Aorta (tissue), 5 donors: Measurements from ENCODE around the gene ANKRD66. TPM values are rescaled to one million over a fixed set of nuclear protein-coding genes. Genes with fewer than 3 reads are reported as not detected.

Experiments
- ATAC-seq: fragments of 200-7000 bp; cut with Tn5 transposase; one replicate; pipeline ENCODE4 v1.9.1; 2022; ENCODE audit warnings: moderate library complexity; ENCODE audit not compliant: low FRiP score
- DNase-seq, 2 donors: peaks; one replicate each; pipeline ENCODE4 v3.0.0-alpha.2; 2020
- H3K27ac ChIP-seq, 2 donors: one replicate each; pipeline ENCODE4 v1.5.1; 2013; ENCODE audit warnings: low read length in 2 of 2, mild to moderate bottlenecking in 2 of 2, moderate library complexity in 2 of 2, control low read depth in 1 of 2, inconsistent platforms in 1 of 2, low read depth in 1 of 2
- H3K27me3 ChIP-seq, 2 donors: one replicate each; pipeline ENCODE4 v1.6.1; 2013; ENCODE audit warnings: control low read depth in 1 of 2, low read length in 1 of 2, mild to moderate bottlenecking in 1 of 2, moderate library complexity in 1 of 2; ENCODE audit not compliant: insufficient read depth in 2 of 2, control insufficient read depth in 1 of 2
- H3K36me3 ChIP-seq, 2 donors: one replicate each; pipeline ENCODE4 v1.6.1; 2013; ENCODE audit warnings: control low read depth in 1 of 2, low read length in 1 of 2, mild to moderate bottlenecking in 1 of 2; ENCODE audit not compliant: insufficient read depth in 2 of 2, control insufficient read depth in 1 of 2
- H3K4me1 ChIP-seq, 2 donors: one replicate each; pipeline ENCODE4 v1.6.1; 2013; ENCODE audit warnings: low read length in 2 of 2, control low read depth in 1 of 2, mild to moderate bottlenecking in 1 of 2, moderate library complexity in 1 of 2; ENCODE audit not compliant: insufficient read depth in 2 of 2, control insufficient read depth in 1 of 2
- H3K4me3 ChIP-seq, 2 donors: one replicate each; pipeline ENCODE4 v1.5.1; 2013; ENCODE audit warnings: low read length in 2 of 2, control low read depth in 1 of 2, mild to moderate bottlenecking in 1 of 2
- H3K9me3 ChIP-seq: one replicate; pipeline ENCODE4 v1.6.1; 2013; ENCODE audit warnings: mild to moderate bottlenecking, low read length; ENCODE audit not compliant: control insufficient read depth
- WGBS, 2 donors: extraction: QIAGEN DNeasy Blood & Tissue Kit; methylation state at CpG; one replicate each; pipeline ENCODE4 v1.1.7; 2013; 5-methylcytosine and 5-hydroxymethylcytosine counted together
- intact Hi-C, 2 donors: fragments of 100-400 bp; cut with DNase I; formaldehyde crosslinking; loops; one replicate each; pipeline versions ENCODE4 v1.14.2 to v1.15.0; 2022
- polyA plus RNA-seq, 2 donors: library from polyadenylated mRNA; stranded (reverse); fragments of 200-250 nt; gene quantifications; one replicate each; pipeline ENCODE4 v1.2.3, GENCODE V29; 2013
- total RNA-seq, 2 donors: library from RNA; stranded (reverse); fragmentation: NEBNext Ultra II Directional; extraction: Animal tissue kit (Norgen Biotek cat#: 25700); gene quantifications; one replicate each; pipeline ENCODE4 v1.2.1, GENCODE V29; 2021
- donor health status: healthy with polysubstance abuse.
- donor health status: Bipolar disorder and iron deficiency.
- donor health status: DM: no; HTN: no; CAD: no.
- donor health status: DM: no; HTN: no; CAD: no.
- donor health status: DM: yes; HTN: yes; CAD: no.

ANKRD66 gene
- total and polyA plus RNA-seq, 4 donors = not detected

GRCh38 chr6:46730921-46731461 lies 15.7 kb upstream of the ANKRD66 start:
- 64 to 69% methylated on average over 4 of the region's 4 CpGs for WGBS, 2 donors
- DNase-seq (no peak), ATAC-seq (no peak)
- Histone ChIP-seq H3K27me3 (no peaks in the 10 kb centered on the region), H3K27ac (no peak overlapping the region), H3K4me1 (no peaks in the 10 kb centered on the region), H3K9me3 (no peaks in the 10 kb centered on the region), H3K4me3 (no peak overlapping the region), H3K36me3 (no peaks in the 10 kb centered on the region)
- intact Hi-C loops = no loop called here

- no peaks in the 10 kb centered on the region for H3K4me1 ChIP-seq
- DNase-seq (no peak), ATAC-seq (no peak)
- no peak overlapping the region for H3K27ac ChIP-seq
- intact Hi-C loops = no loop called here
- H3K4me3 ChIP-seq = no peak overlapping the region
- no peaks in the 10 kb centered on the region for H3K9me3 ChIP-seq
- no peaks in the 10 kb centered on the region for H3K36me3 ChIP-seq
- WGBS, 2 donors = 95 to 96% methylated on average over 2 of the region's 2 CpGs
- no peaks in the 10 kb centered on the region for H3K27me3 ChIP-seq
Observed at GRCh38 chr6:46733341-46733801, 13.4 kb upstream of the ANKRD66 start.

- H3K36me3 ChIP-seq = no peaks in the 10 kb centered on the region
- DNase-seq (peak; percentile 62 to 76), ATAC-seq (peak; percentile 79)
- no peaks in the 10 kb centered on the region for H3K27me3 ChIP-seq
- no peak within 1 kb of the TSS for H3K27ac ChIP-seq
- H3K9me3 ChIP-seq = no peaks in the 10 kb centered on the region
- intact Hi-C loops = no loop called here
- H3K4me1 ChIP-seq = no peaks in the 10 kb centered on the region
- WGBS, 2 donors = 1% methylated on average over 67 to 73 of the region's 73 CpGs
- H3K4me3 ChIP-seq = peak within 1 kb of the TSS; percentile 43 to 45
Observed at GRCh38 chr6:46734867-46735719, 11.6 kb upstream of the ANKRD66 start, which contains the start of gene PLA2G7. PLA2G7 (minus strand) TSS chr6:46735375; CDS start chr6:46722891, 12,484 bp downstream.

GRCh38 chr6:46735720-46736031 lies 11.1 kb upstream of the ANKRD66 start:
- H3K27ac ChIP-seq = no peak overlapping the region

GRCh38 chr6:46736906-46737305 lies 9.8 kb upstream of the ANKRD66 start:
- Histone ChIP-seq H3K36me3 (no peaks in the 10 kb centered on the region), H3K4me1 (no peaks in the 10 kb centered on the region)

More at GRCh38 chr6:46735720-46736031, 11.1 kb upstream of the ANKRD66 start:
- Histone ChIP-seq H3K4me1 (no peaks in the 10 kb centered on the region), H3K27me3 (no peaks in the 10 kb centered on the region), H3K36me3 (no peaks in the 10 kb centered on the region), H3K9me3 (no peaks in the 10 kb centered on the region), H3K4me3 (peak overlapping the region in 1 of 2 donors; percentile 45)
- no peak for DNase-seq
- 6 to 11% methylated on average over 8 of the region's 8 CpGs for WGBS, 2 donors
- intact Hi-C loops = no loop called here
- no peak for ATAC-seq

GRCh38 chr6:46741482-46741881 lies 5.3 kb upstream of the ANKRD66 start:
- ATAC-seq (no peak), DNase-seq (no peak)
- H3K4me1 ChIP-seq = no peaks in the 10 kb centered on the region
- no peaks in the 10 kb centered on the region for H3K27me3 ChIP-seq
- intact Hi-C loops = no loop called here
- peaks cover 2% of the 10 kb centered on the region for H3K9me3 ChIP-seq
- H3K27ac ChIP-seq = no peak overlapping the region
- no peak overlapping the region for H3K4me3 ChIP-seq
- H3K36me3 ChIP-seq = no peaks in the 10 kb centered on the region
- WGBS, 2 donors = 74 to 93% methylated on average over 2 of the region's 2 CpGs

More at GRCh38 chr6:46736906-46737305, 9.8 kb upstream of the ANKRD66 start:
- H3K27me3 ChIP-seq = no peaks in the 10 kb centered on the region
- no peak for ATAC-seq
- H3K4me3 ChIP-seq = no peak overlapping the region
- no peak overlapping the region for H3K27ac ChIP-seq
- intact Hi-C loops = no loop called here
- H3K9me3 ChIP-seq = peaks cover 2% of the 10 kb centered on the region
- no peak for DNase-seq

GRCh38 chr6:46741910-46742309 lies 4.8 kb upstream of the ANKRD66 start:
- Histone ChIP-seq H3K9me3 (peaks cover 2% of the 10 kb centered on the region), H3K27me3 (no peaks in the 10 kb centered on the region), H3K4me1 (no peaks in the 10 kb centered on the region), H3K36me3 (no peaks in the 10 kb centered on the region), H3K4me3 (no peak overlapping the region), H3K27ac (no peak overlapping the region)
- DNase-seq = no peak
- 95 to 96% methylated on average over 4 of the region's 4 CpGs for WGBS, 2 donors
- intact Hi-C loops = no loop called here
- ATAC-seq = no peak

- Histone ChIP-seq H3K27ac (no peak overlapping the region), H3K27me3 (no peaks in the 10 kb centered on the region), H3K9me3 (peaks cover 2% of the 10 kb centered on the region), H3K36me3 (no peaks in the 10 kb centered on the region), H3K4me3 (no peak overlapping the region), H3K4me1 (no peaks in the 10 kb centered on the region)
- ATAC-seq = no peak
- intact Hi-C loops = no loop called here
- WGBS, 2 donors = 80 to 88% methylated on average over 1 of the region's 1 CpG
- DNase-seq = no peak
Observed at GRCh38 chr6:46743425-46744158, 3.1 kb upstream of the ANKRD66 start.
